ENCODE data around the gene LONP2.
"Not testable (repeated sequence)": the region's sequence is repeated elsewhere in the genome, so short reads cannot be mapped to it uniquely, and the experiment has no call there.

LONP2 gene

DNA sequence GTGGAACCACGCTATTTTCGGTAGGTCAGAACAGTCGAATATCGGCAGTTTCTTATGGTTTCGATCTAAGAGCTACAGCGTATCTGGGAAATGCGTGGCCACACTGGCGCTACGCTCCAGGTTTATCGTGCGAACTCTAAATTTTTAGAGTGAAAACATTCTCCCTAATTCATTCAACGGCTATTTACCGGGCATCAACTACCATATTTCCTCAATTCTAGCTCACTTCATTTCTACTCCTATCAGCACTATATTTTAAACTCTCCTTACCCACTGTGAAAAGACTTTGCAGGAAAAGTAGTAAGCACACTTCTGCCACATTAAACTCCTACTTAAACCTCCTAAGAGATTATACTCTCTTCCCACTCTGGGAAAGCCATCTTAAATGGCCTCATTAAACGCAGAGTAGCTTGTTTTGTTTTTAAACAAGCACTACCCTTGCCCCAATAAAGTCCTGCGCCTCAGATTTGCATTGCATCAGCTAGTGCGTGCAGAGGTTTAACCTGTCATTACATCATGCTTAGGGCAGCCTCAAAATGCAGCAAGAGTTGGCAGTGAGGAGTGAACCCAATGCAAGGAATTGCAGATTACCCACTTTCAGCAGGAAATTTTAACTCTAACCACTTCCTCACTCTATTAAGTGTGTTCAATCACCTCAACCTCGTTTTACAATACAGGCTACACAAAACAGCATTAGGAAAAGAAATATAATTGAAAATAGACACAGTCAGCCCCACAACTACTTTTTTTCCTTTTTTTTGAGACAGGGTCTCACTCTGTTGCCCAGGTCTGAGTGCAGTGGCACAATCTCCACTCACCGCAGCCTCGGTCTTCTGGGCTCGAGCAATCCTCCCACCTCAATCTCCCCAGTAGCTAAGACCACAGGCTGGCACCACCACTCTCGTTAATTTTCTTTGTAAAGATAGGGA, 122.3 kb downstream of the LONP2 start:
- H3K4me3 ChIP-seq (ENCODE audit: low read depth, low read length), result peak overlapping the region; percentile 62
- peak; percentile 89 for DNase-seq (ENCODE audit: low read depth)
- TF ChIP-seq, protein P1, sequence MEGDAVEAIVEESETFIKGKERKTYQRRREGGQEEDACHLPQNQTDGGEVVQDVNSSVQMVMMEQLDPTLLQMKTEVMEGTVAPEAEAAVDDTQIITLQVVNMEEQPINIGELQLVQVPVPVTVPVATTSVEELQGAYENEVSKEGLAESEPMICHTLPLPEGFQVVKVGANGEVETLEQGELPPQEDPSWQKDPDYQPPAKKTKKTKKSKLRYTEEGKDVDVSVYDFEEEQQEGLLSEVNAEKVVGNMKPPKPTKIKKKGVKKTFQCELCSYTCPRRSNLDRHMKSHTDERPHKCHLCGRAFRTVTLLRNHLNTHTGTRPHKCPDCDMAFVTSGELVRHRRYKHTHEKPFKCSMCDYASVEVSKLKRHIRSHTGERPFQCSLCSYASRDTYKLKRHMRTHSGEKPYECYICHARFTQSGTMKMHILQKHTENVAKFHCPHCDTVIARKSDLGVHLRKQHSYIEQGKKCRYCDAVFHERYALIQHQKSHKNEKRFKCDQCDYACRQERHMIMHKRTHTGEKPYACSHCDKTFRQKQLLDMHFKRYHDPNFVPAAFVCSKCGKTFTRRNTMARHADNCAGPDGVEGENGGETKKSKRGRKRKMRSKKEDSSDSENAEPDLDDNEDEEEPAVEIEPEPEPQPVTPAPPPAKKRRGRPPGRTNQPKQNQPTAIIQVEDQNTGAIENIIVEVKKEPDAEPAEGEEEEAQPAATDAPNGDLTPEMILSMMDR (IDR thresholded peaks at IDR 0.05; ENCODE audit: control insufficient read depth, extremely low read depth, insufficient read depth), result no peak

DNA sequence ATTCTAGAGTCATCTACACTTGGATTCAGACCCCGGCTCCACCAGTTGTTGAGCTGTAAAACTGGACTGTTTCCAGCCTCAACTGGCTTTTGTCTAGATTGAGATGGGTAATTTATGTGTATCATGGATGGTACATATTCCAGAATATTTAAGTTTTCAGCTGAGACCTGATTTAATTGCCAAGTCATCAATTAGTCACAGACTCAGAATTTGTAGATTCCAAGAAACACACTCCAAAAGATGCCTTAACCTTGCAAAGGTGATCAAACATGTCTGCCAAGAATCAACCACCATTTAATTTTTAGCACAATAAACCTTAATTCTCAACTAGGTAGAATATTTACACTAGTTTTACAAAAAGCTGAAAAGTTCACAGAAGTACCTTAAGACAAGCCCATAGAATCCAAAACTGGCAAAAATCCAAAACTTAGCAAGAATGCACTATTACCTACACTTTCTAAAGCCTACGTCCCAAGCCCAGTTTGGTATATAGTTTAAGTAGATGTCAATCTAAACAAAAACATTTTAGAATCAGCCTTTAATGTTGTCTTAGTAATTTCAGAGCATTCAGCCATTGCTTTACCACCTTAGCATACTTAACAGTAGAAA, 123.4 kb downstream of the LONP2 start:
- H3K4me3 ChIP-seq (ENCODE audit: low read depth, low read length), result no peak overlapping the region
- DNase-seq (ENCODE audit: low read depth), result no peak
- TF ChIP-seq, protein P1 (IDR thresholded peaks at IDR 0.05; ENCODE audit: control insufficient read depth, extremely low read depth, insufficient read depth), result no peak

DNA sequence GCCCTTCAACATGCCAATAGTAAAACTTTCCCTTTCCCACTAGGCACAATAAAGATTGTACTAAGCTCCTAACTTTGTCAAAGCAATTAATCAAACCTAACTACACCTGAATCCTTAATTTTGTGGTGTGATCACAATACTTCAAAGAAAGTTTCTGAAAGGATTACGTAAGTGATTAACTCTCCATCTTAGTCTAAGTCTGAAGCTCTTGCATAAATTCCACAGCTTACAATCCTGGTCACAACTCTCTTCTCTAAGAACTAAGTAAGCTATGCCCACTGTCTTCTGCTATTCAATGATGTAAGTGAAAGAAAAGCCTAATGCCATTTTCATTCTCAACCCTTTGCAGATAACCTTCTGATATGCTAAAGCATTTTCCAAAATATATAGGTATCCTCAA, 125.7 kb downstream of the LONP2 start:
- no peak overlapping the region for H3K4me3 ChIP-seq (ENCODE audit: low read depth, low read length)
- TF ChIP-seq, protein P1 (IDR thresholded peaks at IDR 0.05; ENCODE audit: control insufficient read depth, extremely low read depth, insufficient read depth), result no peak
- no peak for DNase-seq (ENCODE audit: low read depth)

DNA sequence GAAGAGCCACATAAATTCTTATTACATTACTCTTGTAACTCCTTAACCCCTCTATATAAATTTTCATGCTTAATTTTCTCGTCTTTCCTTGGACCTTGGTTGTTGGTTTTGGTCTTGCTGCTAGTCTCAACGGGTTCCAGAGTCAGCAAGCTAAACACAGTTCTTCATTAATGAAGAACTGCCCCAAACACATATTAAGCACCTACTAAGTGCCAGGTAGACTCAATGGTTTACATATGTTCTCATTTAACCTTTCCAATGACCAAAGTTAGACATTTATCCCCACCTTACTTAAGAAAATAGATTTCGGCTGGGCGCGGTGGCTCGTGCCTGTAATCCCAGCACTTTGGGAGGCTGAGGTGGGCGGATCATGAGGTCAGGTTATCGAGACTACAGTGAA, 126.1 kb downstream of the LONP2 start:
- H3K4me3 ChIP-seq (ENCODE audit: low read depth, low read length), result no peak overlapping the region
- DNase-seq (ENCODE audit: low read depth), result no peak
- TF ChIP-seq, protein P1 (IDR thresholded peaks at IDR 0.05; ENCODE audit: control insufficient read depth, extremely low read depth, insufficient read depth), result no peak

DNA sequence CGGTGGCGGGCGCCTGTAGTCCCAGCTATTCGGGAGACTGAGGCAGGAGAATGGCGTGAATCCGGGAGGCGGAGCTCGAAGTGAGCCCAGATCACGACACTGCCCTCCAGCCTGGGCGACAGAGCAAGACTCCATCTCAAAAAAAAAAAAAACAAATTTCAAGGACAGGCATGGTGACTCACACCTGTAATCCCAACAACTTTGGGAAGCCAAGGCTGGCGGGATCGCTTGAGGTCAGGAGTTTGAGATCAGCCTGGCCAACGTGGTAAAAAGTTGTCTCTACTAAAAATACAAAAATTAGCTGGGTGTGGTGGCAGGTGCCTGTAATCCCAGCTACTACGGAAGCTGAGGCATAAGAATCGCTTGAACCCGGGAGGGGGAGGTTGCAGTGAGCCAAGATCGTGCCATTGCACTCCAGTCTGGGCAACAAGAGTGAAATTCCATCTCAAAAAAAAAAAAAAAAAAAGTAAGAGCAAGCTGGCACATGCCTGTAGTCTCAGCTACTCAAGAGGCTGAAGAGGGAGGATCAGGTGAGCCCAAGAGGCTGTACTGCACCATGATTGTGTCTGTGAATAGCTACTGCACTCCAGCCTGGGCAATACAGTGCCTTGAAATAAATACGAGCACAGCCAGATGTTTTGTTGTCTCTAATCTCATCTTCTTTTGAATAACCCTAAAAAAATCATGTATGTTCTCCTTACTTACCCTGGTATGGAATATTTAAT, 126.7 kb downstream of the LONP2 start:
- H3K4me3 ChIP-seq (ENCODE audit: low read depth, low read length); DNase-seq (ENCODE audit: low read depth): not testable (repeated sequence)

DNA sequence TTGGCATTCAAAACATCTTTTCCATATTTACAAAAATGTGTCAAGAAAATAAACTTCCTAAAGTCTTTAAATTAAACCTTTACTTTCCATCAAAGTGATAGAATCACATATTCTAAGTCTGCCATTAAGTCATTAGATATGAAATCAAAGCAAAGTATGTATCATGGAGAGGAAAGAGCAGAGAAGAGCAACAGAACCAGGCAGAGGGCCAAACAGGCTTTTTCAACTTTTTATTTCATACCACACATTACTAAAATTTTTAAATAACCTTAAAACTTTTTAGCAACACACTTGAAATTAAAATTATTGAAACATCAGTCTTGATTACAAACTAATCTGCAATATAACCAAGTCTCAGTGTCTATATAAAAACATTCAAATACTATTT, 127.3 kb downstream of the LONP2 start:
- TF ChIP-seq, protein P1 (IDR thresholded peaks at IDR 0.05; ENCODE audit: control insufficient read depth, extremely low read depth, insufficient read depth), result no peak
- no peak for DNase-seq (ENCODE audit: low read depth)
- no peak overlapping the region for H3K4me3 ChIP-seq (ENCODE audit: low read depth, low read length)

DNA sequence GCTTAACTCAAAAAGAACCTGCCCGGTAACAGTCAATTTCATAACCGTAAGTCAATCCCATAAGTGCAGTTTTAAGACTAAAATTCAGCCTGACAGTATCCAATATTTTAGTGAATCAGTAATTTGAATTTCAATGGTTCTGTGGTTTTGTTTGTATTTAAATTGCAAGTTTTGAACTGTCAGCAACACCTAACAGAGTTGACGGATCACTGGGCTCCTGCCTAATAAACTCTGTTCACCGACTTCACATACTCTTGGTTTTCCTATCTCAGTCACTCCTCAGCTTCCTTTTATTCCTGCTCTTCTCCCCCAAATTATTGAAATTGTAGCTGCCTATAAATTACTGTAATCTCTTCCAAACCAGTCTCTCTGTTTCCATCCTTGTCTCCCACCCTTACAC, 128.6 kb downstream of the LONP2 start:
- TF ChIP-seq, protein P1 (IDR thresholded peaks at IDR 0.05; ENCODE audit: control insufficient read depth, extremely low read depth, insufficient read depth), result no peak
- no peak for DNase-seq (ENCODE audit: low read depth)
- no peak overlapping the region for H3K4me3 ChIP-seq (ENCODE audit: low read depth, low read length)
